ENCODE results near the gene KIF4B.

GRCh38 chr5:155040984-155041653, 27.6 kb downstream of the KIF4B start:
- TF ChIP-seq CENPT (CRISPR knock-in tag; IDR thresholded peaks at IDR 0.05; ENCODE audit: low read depth) (no peak), CTCF (CRISPR knock-in tag; IDR thresholded peaks at IDR 0.05) (no peak), TBP (CRISPR knock-in tag; IDR thresholded peaks at IDR 0.05) (no peak), EZH2 (conservative IDR thresholded peaks at IDR 0.05; ENCODE audit: low read depth, low read length) (no peak), ZBTB20 (CRISPR knock-in tag; IDR thresholded peaks at IDR 0.05; ENCODE audit: borderline replicate concordance, low read depth) (no peak), ZNF318 (CRISPR knock-in tag; IDR thresholded peaks at IDR 0.05) (no peak)
- TF ChIP-seq, protein P1, sequence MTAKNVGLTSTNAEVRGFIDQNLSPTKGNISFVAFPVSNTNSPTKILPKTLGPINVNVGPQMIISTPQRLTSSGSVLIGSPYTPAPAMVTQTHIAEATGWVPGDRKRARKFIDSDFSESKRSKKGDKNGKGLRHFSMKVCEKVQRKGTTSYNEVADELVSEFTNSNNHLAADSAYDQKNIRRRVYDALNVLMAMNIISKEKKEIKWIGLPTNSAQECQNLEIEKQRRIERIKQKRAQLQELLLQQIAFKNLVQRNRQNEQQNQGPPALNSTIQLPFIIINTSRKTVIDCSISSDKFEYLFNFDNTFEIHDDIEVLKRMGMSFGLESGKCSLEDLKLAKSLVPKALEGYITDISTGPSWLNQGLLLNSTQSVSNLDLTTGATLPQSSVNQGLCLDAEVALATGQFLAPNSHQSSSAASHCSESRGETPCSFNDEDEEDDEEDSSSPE (CRISPR knock-in tag; IDR thresholded peaks at IDR 0.05), result no peak
- TF ChIP-seq, protein P2, sequence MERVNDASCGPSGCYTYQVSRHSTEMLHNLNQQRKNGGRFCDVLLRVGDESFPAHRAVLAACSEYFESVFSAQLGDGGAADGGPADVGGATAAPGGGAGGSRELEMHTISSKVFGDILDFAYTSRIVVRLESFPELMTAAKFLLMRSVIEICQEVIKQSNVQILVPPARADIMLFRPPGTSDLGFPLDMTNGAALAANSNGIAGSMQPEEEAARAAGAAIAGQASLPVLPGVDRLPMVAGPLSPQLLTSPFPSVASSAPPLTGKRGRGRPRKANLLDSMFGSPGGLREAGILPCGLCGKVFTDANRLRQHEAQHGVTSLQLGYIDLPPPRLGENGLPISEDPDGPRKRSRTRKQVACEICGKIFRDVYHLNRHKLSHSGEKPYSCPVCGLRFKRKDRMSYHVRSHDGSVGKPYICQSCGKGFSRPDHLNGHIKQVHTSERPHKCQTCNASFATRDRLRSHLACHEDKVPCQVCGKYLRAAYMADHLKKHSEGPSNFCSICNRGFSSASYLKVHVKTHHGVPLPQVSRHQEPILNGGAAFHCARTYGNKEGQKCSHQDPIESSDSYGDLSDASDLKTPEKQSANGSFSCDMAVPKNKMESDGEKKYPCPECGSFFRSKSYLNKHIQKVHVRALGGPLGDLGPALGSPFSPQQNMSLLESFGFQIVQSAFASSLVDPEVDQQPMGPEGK (CRISPR knock-in tag; IDR thresholded peaks at IDR 0.05), result no peak
- TF ChIP-seq, protein P3, sequence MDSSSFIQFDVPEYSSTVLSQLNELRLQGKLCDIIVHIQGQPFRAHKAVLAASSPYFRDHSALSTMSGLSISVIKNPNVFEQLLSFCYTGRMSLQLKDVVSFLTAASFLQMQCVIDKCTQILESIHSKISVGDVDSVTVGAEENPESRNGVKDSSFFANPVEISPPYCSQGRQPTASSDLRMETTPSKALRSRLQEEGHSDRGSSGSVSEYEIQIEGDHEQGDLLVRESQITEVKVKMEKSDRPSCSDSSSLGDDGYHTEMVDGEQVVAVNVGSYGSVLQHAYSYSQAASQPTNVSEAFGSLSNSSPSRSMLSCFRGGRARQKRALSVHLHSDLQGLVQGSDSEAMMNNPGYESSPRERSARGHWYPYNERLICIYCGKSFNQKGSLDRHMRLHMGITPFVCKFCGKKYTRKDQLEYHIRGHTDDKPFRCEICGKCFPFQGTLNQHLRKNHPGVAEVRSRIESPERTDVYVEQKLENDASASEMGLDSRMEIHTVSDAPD (CRISPR knock-in tag; IDR thresholded peaks at IDR 0.05), result no peak

Measured in HepG2 (cell line).